Activated naive CD4-positive, alpha-beta T cell treated with anti-CD3 and anti-CD28 coated beads, Interleukin-2, amount 50 U/mL, for 72 hours (primary cell): ENCODE data around the gene MRPL52. TPM values are rescaled to one million over a fixed set of nuclear protein-coding genes. Genes with fewer than 3 reads are reported as not detected.
"Not testable (repeated sequence)": the region's sequence is repeated elsewhere in the genome, so short reads cannot be mapped to it uniquely, and the experiment has no call there.

Experiments used
- ATAC-seq, 2 donors: fragments of 150-1000 bp; cut with Tn5 transposase; 2 replicates each; pipeline ENCODE4 v1.10.0; 2021; ENCODE audit warnings: mild to moderate bottlenecking in 2 of 2, moderate library complexity in 2 of 2
- DNase-seq, 2 donors: peaks; one replicate each; pipeline ENCODE4 v3.0.0; 2021 to 2022; ENCODE audit warnings: low spot score in 2 of 2
- H3K27ac Mint-ChIP-seq, 2 donors: one replicate each; pipeline ENCODE4 v1.8.0; 2022; ENCODE audit warnings: mild to moderate bottlenecking in 2 of 2, mixed read lengths in 2 of 2
- H3K36me3 Mint-ChIP-seq, 2 donors: one replicate each; pipeline ENCODE4 v1.8.0; 2022; ENCODE audit warnings: mixed read lengths in 2 of 2
- H3K9me3 Mint-ChIP-seq, 2 donors: one replicate each; pipeline ENCODE4 v1.8.0; 2022; ENCODE audit warnings: mixed read lengths in 2 of 2
- total RNA-seq, 2 donors: library from RNA; stranded (reverse); gene quantifications; one replicate each; pipeline ENCODE4 v1.2.3, GENCODE V29; 2022

The MRPL52 gene
- total RNA-seq, 2 donors from 2014 or later, result 112 to 146 TPM

GRCh38 chr14:22802860-22803686, 26.6 kb upstream of the MRPL52 start:
- Mint-ChIP-seq H3K27ac (no peak overlapping the region), H3K36me3 (no peaks in the 10 kb centered on the region), H3K9me3 (no peaks in the 10 kb centered on the region)
- no peak for ATAC-seq
- no peak for DNase-seq

GRCh38 chr14:22803687-22803974, 26.1 kb upstream of the MRPL52 start:
- no peak overlapping the region for H3K27ac Mint-ChIP-seq
- no peak for ATAC-seq
- no peaks in the 10 kb centered on the region for H3K9me3 Mint-ChIP-seq

GRCh38 chr14:22805235-22805634, 24.5 kb upstream of the MRPL52 start:
- not testable (repeated sequence) for DNase-seq, ATAC-seq, H3K27ac Mint-ChIP-seq, H3K9me3 Mint-ChIP-seq, H3K36me3 Mint-ChIP-seq

More at GRCh38 chr14:22803687-22803974, 26.1 kb upstream of the MRPL52 start:
- H3K36me3 Mint-ChIP-seq, result no peaks in the 10 kb centered on the region
- no peak for DNase-seq

GRCh38 chr14:22807432-22808087, 22.1 kb upstream of the MRPL52 start:
- Mint-ChIP-seq H3K36me3 (no peaks in the 10 kb centered on the region), H3K9me3 (no peaks in the 10 kb centered on the region), H3K27ac (peak overlapping the region in 1 of 2 donors; percentile 18)
- no peak for DNase-seq
- ATAC-seq, result no peak

GRCh38 chr14:22808388-22809209, 21.1 kb upstream of the MRPL52 start:
- DNase-seq (no peak), ATAC-seq (no peak)
- H3K36me3 Mint-ChIP-seq, result no peaks in the 10 kb centered on the region
- H3K27ac Mint-ChIP-seq, result no peak overlapping the region
- H3K9me3 Mint-ChIP-seq, result no peaks in the 10 kb centered on the region

- Mint-ChIP-seq H3K36me3 (no peaks in the 10 kb centered on the region), H3K9me3 (no peaks in the 10 kb centered on the region), H3K27ac (no peak overlapping the region)
- DNase-seq, result no peak
- no peak for ATAC-seq
These were observed 18.0 kb upstream of the MRPL52 start for GRCh38 chr14:22811722-22812121.

GRCh38 chr14:22812744-22813143, 16.9 kb upstream of the MRPL52 start:
- ATAC-seq, result no peak
- DNase-seq, result no peak
- no peaks in the 10 kb centered on the region for H3K9me3 Mint-ChIP-seq
- H3K36me3 Mint-ChIP-seq, result no peaks in the 10 kb centered on the region
- H3K27ac Mint-ChIP-seq, result no peak overlapping the region

- Mint-ChIP-seq H3K27ac (no peak overlapping the region), H3K36me3 (no peaks in the 10 kb centered on the region), H3K9me3 (no peaks in the 10 kb centered on the region)
- ATAC-seq (no peak), DNase-seq (no peak)
These were observed 16.5 kb upstream of the MRPL52 start for GRCh38 chr14:22813145-22813544.

- Mint-ChIP-seq H3K36me3 (no peaks in the 10 kb centered on the region), H3K27ac (no peak overlapping the region), H3K9me3 (no peaks in the 10 kb centered on the region)
- no peak for ATAC-seq
- DNase-seq, result no peak
These were observed 15.3 kb upstream of the MRPL52 start for GRCh38 chr14:22814373-22814772.

GRCh38 chr14:22814941-22815713, 14.6 kb upstream of the MRPL52 start, which contains the start of gene SLC7A7:
TSS of gene SLC7A7 (minus strand) at chr14:22815435. CDS start at chr14:22813398, 2,037 bp downstream.
- no peaks in the 10 kb centered on the region for H3K36me3 Mint-ChIP-seq
- ATAC-seq (peak in 1 of 2 donors; percentile 11), DNase-seq (no peak)
- peak within 1 kb of the TSS in 1 of 2 donors; percentile 7 for H3K27ac Mint-ChIP-seq
- H3K9me3 Mint-ChIP-seq, result no peaks in the 10 kb centered on the region

- ATAC-seq, result peak in 1 of 2 donors; percentile 76
- peak overlapping the region in 1 of 2 donors; percentile 86 for H3K27ac Mint-ChIP-seq
- no peaks in the 10 kb centered on the region for H3K9me3 Mint-ChIP-seq
- H3K36me3 Mint-ChIP-seq, result no peaks in the 10 kb centered on the region
- DNase-seq, result no peak
These were observed 10.3 kb upstream of the MRPL52 start for GRCh38 chr14:22819151-22819988.

GRCh38 chr14:22820731-22821130, 9.0 kb upstream of the MRPL52 start:
- no peak for DNase-seq
- H3K36me3 Mint-ChIP-seq, result no peaks in the 10 kb centered on the region
- H3K27ac Mint-ChIP-seq, result no peak overlapping the region
- no peaks in the 10 kb centered on the region for H3K9me3 Mint-ChIP-seq
- ATAC-seq, result no peak

GRCh38 chr14:22821193-22822015, 8.3 kb upstream of the MRPL52 start:
- no peak for DNase-seq
- Mint-ChIP-seq H3K36me3 (no peaks in the 10 kb centered on the region), H3K27ac (no peak overlapping the region), H3K9me3 (no peaks in the 10 kb centered on the region)
- ATAC-seq, result no peak

- H3K9me3 Mint-ChIP-seq, result no peaks in the 10 kb centered on the region
- no peak for ATAC-seq
These were observed 7.6 kb upstream of the MRPL52 start for GRCh38 chr14:22822016-22822570.

More at GRCh38 chr14:22822016-22822570, 7.6 kb upstream of the MRPL52 start:
- Mint-ChIP-seq H3K36me3 (no peaks in the 10 kb centered on the region), H3K27ac (no peak overlapping the region)
- DNase-seq, result no peak
